Measurements from ENCODE around the gene EPB41L4A.

Gene EPB41L4A

DNA sequence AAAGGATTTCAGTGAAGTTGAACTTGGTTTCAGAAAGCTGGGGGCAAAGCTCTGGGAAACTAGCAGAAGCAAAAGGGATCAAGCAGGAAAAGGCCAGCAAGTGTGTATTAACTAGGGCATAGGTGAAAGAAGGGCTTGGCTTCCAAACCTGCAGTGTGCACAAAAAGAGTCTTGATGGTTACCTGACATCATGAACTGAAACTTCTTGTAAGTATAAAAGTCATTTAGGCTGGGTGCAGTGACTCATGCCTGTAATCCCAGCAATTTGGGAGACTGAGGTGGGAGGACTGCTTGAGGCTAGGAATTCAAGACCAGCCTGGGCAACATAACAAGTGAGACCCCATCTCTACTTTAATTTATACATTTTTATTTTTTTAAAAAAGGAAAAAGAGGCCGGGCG, 216.4 kb downstream of the EPB41L4A start:
- no peak for DNase-seq

DNA sequence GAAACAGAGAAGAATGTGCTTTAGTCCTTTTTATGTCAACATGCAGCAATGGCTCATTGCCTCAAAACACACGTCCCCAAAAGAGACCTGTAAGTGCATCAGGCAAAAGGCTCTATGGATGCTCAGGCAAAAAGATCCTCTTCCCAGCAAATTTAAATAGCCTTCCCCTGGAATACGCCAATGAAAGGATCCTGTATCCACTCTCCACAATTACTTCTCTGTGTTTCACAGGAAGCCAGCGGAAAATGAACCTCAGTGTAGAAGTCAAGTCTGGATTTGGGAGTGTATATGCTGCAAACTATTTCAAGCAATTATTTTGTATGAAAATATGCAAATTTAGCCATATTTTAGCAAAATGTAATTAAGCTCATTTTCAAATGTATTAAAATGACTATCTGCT, 217.9 kb downstream of the EPB41L4A start:
- no peak for DNase-seq

DNA sequence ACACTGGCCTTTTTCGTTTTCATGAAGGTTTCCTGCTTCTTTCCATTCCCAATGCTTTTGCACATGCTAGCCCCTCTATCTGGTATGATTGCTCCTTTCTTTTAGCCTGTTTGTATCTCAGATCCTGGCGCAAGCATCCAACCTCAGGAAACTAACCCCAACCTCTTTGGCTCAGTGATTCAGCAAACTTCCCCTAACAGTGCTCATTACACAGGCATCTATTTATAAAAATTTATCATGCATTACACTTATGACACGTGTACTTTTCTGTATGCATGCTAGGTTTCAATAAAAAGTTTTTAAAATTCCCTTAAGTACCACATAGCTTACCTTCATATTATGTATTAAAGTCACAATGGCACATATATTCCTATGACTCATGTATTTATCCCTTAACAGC, 218.9 kb downstream of the EPB41L4A start:
- DNase-seq, result no peak

DNA sequence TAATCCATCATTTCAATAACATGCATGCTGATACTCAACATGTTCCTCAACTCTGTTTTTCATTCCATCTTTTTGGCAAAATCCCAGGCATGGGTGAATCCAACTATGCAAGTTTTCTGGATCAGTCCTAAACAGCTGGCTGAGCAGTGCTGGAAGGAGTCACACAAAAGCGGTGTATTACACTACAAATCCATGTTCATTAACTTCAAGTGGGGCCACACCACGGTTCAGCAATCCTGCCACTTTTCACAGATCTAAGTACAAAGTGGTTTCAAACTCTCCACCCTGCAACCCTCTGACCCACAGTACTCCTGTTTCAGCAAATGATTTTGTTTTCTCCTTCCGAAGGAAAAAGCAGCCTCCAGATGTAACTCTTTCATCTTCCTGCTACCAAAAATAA, 222.5 kb downstream of the EPB41L4A start:
- no peak for DNase-seq

DNA sequence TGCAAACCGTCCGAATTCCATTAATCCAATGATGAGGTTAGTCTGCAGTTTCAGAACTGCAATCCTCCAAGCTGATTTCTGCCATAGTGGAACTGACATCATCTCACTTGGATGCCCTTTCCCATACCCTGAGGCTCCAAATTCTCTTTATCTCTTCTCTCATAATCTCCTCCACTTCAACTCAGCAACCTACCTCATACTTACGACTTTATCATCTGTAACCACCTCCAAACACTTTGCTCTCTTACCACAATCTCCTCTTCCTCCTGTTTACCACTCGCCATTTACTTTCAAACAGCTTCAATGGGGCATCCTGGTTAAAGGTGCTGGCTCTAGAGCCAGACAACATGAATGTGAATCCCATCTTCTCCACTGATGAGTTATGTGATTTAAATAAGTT, 223.2 kb downstream of the EPB41L4A start:
- no peak for DNase-seq

DNA sequence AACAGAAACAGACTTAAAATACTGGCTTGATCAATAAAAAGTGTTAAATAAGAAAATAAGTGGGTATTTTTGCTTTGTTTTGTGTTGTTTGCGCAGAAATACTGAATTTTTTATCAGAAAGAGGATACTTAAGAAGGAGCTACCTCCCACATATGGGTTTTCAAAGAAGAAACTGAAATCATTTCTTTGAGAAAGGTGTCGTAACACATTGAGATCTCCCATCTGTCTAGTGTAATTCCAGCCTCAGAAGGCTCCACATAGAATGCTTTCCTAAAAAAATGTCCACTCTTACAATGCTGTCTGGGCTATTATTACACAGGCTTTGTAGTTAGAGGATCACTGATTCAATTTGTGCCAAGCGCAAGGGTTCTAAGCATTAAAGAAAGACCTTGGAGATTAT, 226.2 kb downstream of the EPB41L4A start:
- no peak for DNase-seq

DNA sequence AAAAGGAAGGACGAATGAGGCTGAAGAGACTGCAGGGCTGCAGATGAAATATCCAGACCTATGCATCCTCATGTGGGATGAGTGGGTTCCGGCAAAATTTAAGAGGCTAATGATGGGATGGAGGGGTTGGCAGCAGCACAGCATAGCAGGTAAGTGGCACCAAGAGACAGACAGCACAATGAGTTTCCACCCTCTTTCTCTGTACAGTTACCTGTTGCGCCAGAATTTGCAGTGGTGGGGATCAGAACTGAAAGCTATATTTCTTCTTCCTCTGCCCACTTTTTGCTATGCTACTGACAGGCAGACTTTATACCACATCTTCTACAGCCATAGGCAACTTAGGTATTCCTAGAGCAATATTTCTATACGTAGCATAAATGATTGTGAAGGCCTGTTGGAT, 227.0 kb downstream of the EPB41L4A start:
- no peak for DNase-seq

DNA sequence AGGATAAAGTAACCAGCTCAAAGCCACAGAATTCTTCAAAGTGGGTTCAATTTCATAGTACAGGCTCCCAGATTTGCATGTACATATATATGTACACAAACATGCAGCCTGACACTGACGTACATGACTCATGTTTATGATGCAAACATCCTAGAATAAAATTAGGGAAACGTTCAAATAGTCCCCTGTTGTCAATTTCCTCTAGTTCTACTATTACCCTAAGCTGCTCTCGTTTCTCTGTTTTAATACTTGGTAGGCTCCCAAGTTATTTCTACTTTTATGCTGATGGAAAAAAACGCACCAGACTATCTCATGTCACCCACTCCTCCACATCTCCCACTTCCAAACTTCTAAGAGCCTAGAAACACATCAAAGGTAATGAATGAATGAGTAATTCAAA, 229.7 kb downstream of the EPB41L4A start:
- DNase-seq, result no peak

DNA sequence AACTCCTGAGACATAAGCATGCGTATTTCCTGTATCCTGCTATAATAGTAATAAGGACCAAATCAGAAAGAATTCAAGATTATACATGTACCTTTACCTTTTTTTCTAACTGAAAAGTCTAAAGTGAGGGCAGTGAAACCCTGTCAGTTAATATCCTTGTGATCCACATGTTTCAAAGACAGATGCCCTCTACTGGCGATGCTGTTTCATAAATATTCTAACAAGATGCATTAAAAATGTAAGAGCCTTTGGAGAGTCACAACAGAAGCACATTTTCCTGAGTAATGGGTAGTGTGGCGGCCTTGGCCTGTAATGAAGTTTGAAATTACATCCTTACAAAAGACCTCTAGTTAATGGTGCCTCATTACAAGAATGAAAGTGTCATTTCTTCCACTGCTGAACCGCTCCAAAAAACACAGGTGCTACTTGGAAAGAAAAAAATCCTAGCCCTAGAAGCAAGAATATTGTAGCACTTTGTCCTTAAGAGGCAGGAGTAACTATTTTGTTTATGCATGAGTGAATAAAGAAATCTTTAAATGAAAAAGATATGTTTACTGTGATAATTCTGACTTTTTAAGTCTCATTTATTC, 232.6 kb downstream of the EPB41L4A start:
- DNase-seq, result no peak

DNA sequence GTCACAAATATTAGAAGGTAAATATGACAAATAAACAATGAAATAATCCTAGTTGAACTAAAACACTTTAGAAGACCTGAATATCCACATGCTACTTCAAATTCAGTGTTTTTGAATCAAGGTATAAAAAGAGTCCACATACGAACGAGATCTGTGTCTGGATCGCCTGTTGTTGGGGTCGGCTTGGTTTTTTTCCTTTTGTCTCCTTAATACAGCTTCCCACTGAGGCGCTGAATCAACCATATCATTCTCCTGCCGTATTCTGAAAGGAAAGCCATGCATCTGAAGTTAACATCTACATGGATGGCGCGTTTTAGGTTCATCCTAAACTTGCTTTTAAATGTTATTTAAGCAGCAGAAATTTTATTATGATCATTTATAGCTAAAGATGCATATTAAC, 235.2 kb downstream of the EPB41L4A start:
- no peak for DNase-seq

DNA sequence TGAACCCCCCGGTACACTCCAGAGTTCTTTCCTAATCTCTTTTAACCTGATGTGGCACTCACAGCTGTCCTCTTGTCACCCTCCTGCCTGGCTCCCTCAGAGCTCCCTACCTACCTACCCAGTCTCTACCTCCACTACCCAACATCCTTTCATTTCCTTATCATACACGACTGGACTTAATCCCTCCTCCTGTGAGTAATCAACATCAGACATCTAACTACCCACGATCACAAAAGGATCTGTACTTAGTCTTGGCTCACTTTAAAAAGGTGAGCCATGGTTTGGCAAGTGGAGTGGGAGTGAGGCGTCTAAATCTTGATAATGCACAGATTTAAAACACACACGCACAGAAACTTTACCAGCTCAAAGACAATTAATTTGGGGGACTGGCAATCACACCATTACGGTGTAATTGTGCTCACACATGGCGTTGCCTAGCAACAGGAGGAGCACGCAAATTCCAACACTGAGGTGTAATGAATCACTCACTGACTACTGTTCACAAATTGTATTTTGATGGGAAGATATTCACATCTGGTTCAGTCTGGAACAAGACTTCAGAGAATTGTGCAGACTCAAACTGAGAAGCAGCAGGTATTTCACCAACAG, 235.9 kb downstream of the EPB41L4A start:
- no peak for DNase-seq

DNA sequence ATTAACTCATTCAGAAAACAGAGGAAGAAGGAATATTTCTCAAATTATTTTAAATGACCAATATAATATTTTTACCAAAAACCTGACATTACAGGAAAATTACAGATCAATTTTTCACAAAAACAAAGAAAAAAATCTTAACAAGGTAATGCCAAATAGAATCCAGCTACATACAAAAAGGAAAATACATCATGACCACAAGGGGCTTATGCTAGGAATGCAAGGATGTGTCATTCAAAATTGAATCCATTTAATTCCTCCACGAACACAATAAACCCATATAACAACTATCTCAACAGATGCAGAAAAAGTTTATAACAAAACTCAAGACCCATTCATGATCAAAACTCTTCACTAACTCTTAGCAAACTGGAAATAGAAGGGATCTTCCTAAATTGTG, 239.8 kb downstream of the EPB41L4A start:
- DNase-seq, result no peak

DNA sequence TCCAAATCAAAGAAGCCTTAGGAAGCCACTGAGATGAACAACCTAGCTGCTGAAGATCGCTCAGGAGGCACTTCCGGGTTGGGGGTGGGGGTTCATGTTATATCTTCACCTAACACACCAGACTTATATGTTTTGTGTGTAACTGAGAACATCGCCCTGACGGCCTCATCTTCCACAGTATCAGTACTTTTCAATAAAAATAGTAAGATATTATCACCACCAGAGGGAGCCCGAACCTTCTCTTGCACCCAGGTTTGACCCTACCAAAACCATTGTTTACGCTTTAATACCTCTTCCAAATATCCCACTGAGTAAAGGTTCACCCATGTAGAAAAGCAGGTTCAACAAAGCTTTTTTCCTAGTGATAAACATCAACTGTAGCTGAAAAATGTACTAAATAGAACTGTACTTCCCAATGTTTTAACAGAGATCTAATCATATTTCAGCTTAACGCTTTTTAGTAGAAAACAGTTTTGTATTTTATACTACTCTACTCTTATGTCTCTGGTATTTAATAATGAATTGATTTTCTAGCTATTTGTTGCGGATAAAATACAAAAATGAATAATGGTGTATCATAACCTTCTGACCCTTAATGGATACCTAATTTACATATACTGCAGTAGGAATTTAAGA, 244.0 kb downstream of the EPB41L4A start:
- peak; percentile 13 for DNase-seq

DNA sequence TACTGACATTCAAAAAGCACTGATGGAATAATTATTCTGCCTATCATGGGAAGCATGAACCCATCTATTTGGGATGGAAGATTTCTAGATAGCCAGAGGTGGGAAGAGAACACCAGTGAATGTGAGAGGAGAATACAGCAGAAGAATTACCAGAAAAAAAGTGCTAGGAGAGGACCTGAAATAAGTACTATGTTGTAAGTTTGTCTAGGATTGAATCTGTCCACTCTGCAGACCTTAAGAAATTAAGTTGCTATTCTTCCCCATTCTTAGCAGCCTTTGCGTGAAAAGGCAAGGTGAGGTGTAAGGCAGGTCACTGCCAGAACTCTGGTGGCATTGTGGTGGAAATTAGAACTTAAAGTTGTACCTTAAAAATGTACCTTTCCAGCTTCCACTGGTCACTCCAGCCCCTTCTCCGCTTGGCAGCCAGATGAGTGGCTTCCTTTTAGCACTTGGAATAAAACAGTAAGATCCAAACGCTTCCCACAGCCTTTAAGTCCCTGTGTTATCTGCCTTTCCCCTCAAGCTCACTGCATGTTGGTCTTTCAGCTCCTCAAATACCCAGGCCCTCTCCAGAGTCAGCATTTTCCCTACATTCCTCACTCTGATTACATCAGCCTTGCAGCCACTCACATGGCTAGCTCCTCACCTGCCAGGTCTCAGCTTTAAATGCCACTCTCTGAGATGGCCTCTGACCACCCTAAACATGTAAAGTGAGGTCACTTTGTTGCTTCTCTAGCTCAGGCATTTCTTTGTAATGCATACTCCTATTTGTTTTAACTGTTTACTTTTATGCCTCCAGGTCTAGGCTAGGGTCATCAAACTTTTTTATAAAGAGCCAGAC, 253.0 kb downstream of the EPB41L4A start:
- no peak for DNase-seq

DNA sequence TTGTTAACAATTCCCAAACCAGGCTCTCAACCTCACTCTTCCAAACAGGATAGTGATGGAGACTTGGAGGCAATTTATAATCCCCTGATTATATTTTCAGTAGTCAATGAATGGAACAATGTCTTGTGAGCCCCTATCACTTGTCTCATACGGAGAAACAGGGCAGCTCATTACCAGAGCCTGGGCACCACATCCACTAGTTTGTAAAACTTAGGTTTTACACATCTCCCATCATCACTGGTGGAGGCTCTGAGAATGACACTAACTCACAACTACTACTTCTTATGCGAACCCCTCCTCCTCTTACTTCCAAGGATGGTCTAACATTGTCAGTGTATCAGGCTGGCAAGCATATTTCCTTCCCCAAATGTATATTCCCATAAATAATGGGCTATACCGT, 253.7 kb downstream of the EPB41L4A start:
- DNase-seq, result no peak

DNA sequence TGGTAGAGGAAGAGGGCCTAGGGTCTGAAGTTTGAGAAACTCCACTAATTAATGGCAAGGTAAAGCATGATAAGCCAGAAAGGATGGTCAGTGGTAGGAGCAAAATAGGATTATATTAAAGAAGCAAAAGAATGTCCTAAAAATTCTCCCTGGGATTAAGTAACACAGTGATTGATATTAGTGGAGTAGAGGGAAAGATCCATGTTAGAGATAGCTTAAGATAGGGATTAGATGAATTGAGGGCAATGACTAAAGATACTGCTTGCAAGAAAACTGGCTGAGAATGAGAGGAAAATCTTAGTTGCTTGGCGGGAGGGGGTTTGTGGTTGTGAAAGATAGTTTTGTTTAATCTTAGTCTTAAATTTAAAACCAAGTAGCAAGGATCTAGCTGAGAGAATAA, 255.6 kb downstream of the EPB41L4A start:
- no peak for DNase-seq

DNA sequence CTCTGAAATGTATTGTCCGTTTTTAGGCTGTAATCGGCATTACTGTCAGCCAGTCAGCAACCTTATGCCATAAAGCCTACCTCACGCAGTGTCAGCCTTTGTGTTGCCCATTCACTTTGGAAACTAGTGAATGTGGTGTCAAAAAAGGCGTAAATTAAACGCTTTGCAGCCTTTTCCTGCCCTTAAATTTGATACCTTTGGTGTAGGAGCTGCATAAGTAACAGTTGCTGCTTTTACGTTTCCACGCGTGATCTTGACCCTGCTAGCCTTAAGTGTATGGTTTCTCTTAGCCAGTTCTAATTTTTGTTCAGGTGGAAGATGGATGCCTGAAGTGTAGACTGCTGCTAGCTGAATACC, 257.7 kb downstream of the EPB41L4A start:
- no peak for DNase-seq

DNA sequence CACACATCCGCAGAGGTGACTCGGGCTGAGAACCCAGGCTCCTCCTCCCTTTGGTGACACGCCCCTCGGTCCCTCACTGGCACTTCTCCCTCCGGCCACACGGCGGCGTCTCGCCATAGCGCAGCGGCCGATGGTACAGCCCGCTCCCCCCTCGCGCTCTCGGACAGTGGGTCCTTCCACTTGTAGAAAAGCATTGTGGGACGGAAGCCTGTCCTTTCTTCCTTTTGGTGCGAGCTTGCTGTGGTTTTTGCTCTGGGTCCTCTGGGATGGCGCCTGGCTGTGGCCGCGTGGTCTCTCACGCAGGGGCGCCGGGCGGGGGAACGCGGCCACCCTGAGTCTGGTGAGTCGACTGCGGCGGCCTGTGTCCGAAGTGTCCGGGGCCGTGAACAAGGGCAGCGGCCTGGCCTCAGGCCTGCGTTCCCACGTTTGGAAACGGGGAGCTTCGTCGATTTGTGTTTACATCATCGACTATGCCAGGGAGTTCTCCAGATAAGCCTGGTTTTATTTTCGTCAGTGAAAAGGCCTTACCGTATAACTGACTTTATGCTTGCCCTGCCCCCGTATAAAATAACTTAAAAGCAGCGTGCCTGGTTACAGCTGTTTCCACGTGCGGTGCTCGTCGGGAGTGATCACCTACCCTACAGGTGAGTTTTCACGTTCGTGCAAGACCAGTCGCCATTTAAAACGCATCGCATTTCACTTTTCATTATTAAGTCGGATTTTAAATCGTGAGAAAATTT, 258.3 kb downstream of the EPB41L4A start:
- peak; percentile 72 for DNase-seq

DNA sequence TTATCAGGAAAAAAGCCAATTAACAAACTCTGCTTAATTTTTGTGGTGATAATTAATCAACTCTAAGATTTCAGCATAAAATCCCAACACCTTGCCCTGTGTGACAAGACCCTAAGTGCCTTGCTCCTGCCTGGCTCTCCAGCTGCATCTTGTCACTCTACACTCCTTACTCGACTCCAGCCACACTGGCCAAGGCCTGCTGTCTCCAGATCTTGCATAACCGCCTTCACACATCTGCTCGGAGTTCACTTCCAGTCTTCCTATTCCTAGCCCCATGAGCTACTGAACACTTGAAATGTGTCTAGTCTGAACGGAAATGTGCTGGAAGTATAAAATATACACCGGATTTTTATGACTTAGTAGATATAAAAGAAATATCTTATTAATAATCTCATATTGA, 259.6 kb downstream of the EPB41L4A start:
- DNase-seq, result no peak

DNA sequence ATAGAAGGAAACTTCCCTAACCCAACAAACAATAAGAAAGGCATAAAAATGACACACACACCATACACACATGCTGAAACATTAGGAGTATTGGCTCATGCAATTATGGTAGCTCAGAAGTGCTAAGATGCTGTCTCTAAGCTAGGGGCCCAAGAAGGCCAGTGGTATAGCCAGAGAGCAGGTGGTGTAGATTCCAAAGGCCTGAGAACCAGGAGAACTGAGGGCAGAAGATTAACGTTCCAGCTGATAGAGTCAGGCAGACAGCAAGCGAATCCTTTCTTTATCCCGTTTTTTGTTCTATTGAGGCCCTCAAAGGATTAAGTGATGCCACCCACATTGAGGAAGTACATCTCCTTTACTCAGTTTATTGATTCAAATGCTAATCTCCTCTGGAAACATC, 262.9 kb downstream of the EPB41L4A start:
- no peak for DNase-seq

DNA sequence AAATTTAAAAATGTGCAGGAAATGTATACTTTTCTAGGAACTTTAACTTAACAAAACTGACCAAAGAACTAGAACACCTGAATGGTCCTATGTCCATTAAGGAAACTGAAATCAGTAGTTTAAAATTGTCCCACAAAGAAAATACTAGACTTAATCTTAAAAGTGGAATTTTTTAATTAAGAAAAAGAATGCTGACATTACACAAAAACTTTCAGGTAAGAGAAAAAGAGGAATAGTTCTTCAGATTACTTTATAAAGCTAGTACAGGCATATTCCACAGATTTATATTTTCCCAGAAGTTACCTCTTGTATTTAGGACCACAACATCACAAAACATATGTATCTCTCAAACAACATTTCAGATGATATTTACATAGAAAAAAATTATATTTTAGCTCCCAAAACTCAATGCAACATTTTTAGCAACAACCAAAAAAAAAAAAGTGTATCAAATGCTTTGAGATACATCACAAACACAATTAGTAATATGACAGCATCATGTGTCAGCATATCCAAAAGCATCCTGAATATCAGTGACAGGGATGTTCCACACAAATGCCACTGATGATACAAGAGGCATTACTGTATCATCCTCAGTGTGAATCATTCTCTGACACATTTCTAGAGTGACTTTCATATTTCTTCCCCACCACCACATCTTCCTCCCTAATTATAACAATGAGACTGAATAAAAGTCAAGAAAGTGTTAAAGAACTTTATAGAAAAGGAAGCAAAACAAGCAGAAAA, 264.0 kb downstream of the EPB41L4A start:
- no peak for DNase-seq

DNA sequence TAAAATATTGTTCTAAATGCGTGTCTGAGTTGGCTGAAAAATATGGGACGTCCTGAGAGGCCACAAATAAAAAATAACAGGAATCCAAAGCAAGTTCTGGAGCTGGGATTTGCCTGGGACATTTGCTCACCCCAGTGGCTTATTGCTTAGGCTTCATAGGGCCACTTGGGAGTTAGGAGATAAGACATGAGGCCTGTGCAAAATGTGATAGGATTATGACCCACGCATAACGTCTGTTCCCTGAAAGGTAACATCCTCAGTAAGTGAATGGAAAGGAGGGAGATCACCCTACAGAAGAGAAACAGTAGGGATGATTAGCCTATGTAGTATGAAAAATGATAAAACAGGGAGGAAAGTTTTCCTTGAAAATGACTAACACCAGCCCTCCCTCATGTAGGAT, 269.4 kb downstream of the EPB41L4A start:
- no peak for DNase-seq

Measured in NCI-H748 treated with DMSO at 0.1 percent for 48 hours (cell line).